Thymus (tissue), 11 donors: ENCODE measurements around the gene CELF4. TPM values are rescaled to one million over a fixed set of nuclear protein-coding genes. Genes with fewer than 3 reads are reported as not detected.

ENCODE experiments used
- DNase-seq, 9 donors: peaks; one replicate each; pipeline ENCODE4 v3.0.0-alpha.2; 2013; ENCODE audit warnings: low spot score in 9 of 9, low read depth in 6 of 9, missing footprints in 1 of 9
- H3K27ac ChIP-seq, 2 donors: one replicate each; pipeline ENCODE4 v1.5.1; 2013; ENCODE audit warnings: control low read depth in 1 of 2, low read depth in 1 of 2, low read length in 1 of 2, mild to moderate bottlenecking in 1 of 2, moderate library complexity in 1 of 2
- H3K27me3 ChIP-seq, 2 donors: one replicate each; pipeline ENCODE4 v1.5.1; 2013; ENCODE audit warnings: low read length in 1 of 2; ENCODE audit not compliant: control insufficient read depth in 2 of 2, insufficient read depth in 1 of 2
- H3K36me3 ChIP-seq, 2 donors: one replicate each; pipeline ENCODE4 v1.5.1; 2013; ENCODE audit warnings: low read length in 1 of 2, mild to moderate bottlenecking in 1 of 2, moderate library complexity in 1 of 2; ENCODE audit not compliant: control insufficient read depth in 2 of 2, insufficient read depth in 2 of 2
- H3K4me1 ChIP-seq, 2 donors: one replicate each; pipeline ENCODE4 v1.5.1; 2013; ENCODE audit warnings: low read length in 2 of 2; ENCODE audit not compliant: control insufficient read depth in 2 of 2, insufficient read depth in 2 of 2
- H3K4me3 ChIP-seq, 2 donors: one replicate each; pipeline ENCODE4 v1.5.1; 2013; ENCODE audit warnings: low read length in 2 of 2, control low read depth in 1 of 2, mild to moderate bottlenecking in 1 of 2
- H3K9me3 ChIP-seq, 2 donors: one replicate each; pipeline ENCODE4 v1.5.1; 2013; ENCODE audit warnings: low read length in 1 of 2, mild to moderate bottlenecking in 1 of 2; ENCODE audit not compliant: control insufficient read depth in 2 of 2, insufficient read depth in 1 of 2
- WGBS: extraction: QIAGEN DNeasy Blood & Tissue Kit; methylation state at CpG from one replicate; pipeline ENCODE4 v1.1.7; 2013; 5-methylcytosine and 5-hydroxymethylcytosine counted together
- polyA plus RNA-seq: library from polyadenylated mRNA; stranded (reverse); fragments of 200-250 nt; gene quantifications from one replicate; pipeline ENCODE4 v1.2.3, GENCODE V29; 2013
- total RNA-seq: library from RNA; stranded (reverse); fragments of 120-200 nt; gene quantifications from one replicate; pipeline ENCODE4 v1.2.4, GENCODE V29; 2013
- donor health status: healthy.

The CELF4 gene
- total and polyA plus RNA-seq, 2 donors, result 0.05 to 0.39 TPM

- Histone ChIP-seq H3K27me3 (peaks cover 11 to 50% of the 10 kb centered on the region in 2 donors), H3K27ac (no peak overlapping the region), H3K4me3 (no peak overlapping the region), H3K4me1 (peaks cover 2 to 4% of the 10 kb centered on the region in 2 donors), H3K36me3 (no peaks in the 10 kb centered on the region), H3K9me3 (no peaks in the 10 kb centered on the region)
- WGBS, result 91% methylated on average over 3 of the region's 3 CpGs
- no peak for DNase-seq
These were observed 172.9 kb downstream of the CELF4 start for GRCh38 chr18:37392648-37393047.

GRCh38 chr18:37391698-37392548, 173.7 kb downstream of the CELF4 start:
- Histone ChIP-seq H3K4me1 (peaks cover 2 to 4% of the 10 kb centered on the region in 2 donors), H3K27me3 (peaks cover 11 to 50% of the 10 kb centered on the region in 2 donors), H3K4me3 (no peak overlapping the region), H3K9me3 (no peaks in the 10 kb centered on the region), H3K27ac (no peak overlapping the region), H3K36me3 (no peaks in the 10 kb centered on the region)
- 83% methylated on average over 16 of the region's 16 CpGs for WGBS
- DNase-seq, result no peak

GRCh38 chr18:37391156-37391555, 174.4 kb downstream of the CELF4 start:
- 97% methylated on average over 4 of the region's 4 CpGs for WGBS

GRCh38 chr18:37390687-37391086, 174.9 kb downstream of the CELF4 start:
- H3K4me1 ChIP-seq, result peaks cover 2 to 4% of the 10 kb centered on the region in 2 donors
- H3K27me3 ChIP-seq, result peaks cover 11 to 49% of the 10 kb centered on the region in 2 donors
- H3K27ac ChIP-seq, result no peak overlapping the region
- DNase-seq, result no peak
- H3K36me3 ChIP-seq, result no peaks in the 10 kb centered on the region
- H3K9me3 ChIP-seq, result no peaks in the 10 kb centered on the region
- WGBS, result 90% methylated on average over 11 of the region's 11 CpGs
- H3K4me3 ChIP-seq, result no peak overlapping the region

More at GRCh38 chr18:37391156-37391555, 174.4 kb downstream of the CELF4 start:
- DNase-seq, result no peak
- Histone ChIP-seq H3K27me3 (peaks cover 11 to 52% of the 10 kb centered on the region in 2 donors), H3K27ac (no peak overlapping the region), H3K4me1 (peaks cover 2 to 4% of the 10 kb centered on the region in 2 donors), H3K9me3 (no peaks in the 10 kb centered on the region), H3K4me3 (no peak overlapping the region), H3K36me3 (no peaks in the 10 kb centered on the region)

DNA sequence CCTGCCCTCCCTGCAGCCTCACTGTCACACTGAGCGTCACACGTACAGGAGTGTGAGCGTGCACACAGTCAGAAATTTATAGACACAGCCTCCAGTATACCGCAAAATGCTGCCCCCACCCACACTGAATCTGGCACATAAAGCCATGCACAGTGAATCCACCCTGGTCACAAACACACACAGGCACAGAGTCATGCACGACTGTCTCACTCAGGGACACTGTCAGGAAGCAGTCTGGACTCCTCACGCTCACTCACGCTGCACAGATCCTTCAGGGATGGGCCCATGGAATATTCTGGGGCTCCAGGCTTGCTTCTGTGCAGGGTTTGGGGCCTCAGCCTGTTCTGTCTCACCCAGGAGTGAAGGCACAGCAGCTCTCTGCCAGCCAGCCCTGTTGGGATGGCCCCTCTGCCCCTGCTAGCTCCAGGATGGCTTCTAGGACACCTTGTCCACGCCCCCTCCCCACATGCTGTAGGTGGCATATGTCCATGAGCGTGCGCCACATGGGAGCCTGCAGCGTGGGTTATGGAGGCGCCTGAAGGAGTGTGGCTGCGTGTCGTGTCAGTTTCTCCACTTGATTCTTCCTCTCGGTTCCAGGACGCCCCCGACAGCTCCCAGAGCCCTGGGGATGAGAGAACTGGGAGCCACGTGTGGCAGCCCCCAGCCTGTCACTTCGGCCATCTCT, 175.8 kb downstream of the CELF4 start:
- Histone ChIP-seq H3K4me3 (no peak overlapping the region), H3K36me3 (no peaks in the 10 kb centered on the region), H3K4me1 (peaks cover 2 to 4% of the 10 kb centered on the region in 2 donors), H3K27ac (no peak overlapping the region), H3K9me3 (no peaks in the 10 kb centered on the region), H3K27me3 (peaks cover 11 to 40% of the 10 kb centered on the region in 2 donors)
- DNase-seq, result no peak
- WGBS, result 97% methylated on average over 19 of the region's 19 CpGs

- H3K27ac ChIP-seq, result no peak overlapping the region
- H3K36me3 ChIP-seq, result no peaks in the 10 kb centered on the region
- no peaks in the 10 kb centered on the region for H3K9me3 ChIP-seq
- DNase-seq, result no peak
- H3K27me3 ChIP-seq, result peaks cover 8 to 40% of the 10 kb centered on the region in 2 donors
- H3K4me3 ChIP-seq, result no peak overlapping the region
- WGBS, result 75% methylated on average over 5 of the region's 5 CpGs
- peaks cover 2 to 4% of the 10 kb centered on the region in 2 donors for H3K4me1 ChIP-seq
These were observed 176.6 kb downstream of the CELF4 start for GRCh38 chr18:37389041-37389440.

DNA sequence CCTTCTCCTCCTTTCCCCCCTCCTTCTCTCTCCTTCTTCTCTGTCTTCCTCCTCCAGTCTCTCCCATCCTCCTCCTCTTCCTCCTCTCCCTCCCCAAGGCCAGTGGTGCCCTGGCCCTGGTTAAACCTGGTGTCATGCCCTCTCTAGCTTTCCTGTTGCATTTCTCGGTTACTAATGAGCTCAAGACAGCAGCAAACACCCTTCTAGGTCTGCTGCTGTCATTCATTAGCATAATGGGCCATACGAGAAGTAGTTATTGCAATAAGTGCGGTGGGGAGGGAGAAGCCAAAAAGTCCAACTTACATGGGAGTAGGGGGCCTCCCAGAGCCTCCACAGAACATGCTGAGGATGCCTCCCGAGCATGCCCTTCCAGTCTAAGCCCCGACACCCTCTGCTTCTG, 177.2 kb downstream of the CELF4 start:
- Histone ChIP-seq H3K27me3 (peaks cover 2 to 38% of the 10 kb centered on the region in 2 donors), H3K4me1 (peaks cover 0 to 2% of the 10 kb centered on the region in 2 donors), H3K4me3 (no peak overlapping the region), H3K27ac (no peak overlapping the region), H3K9me3 (no peaks in the 10 kb centered on the region), H3K36me3 (no peaks in the 10 kb centered on the region)
- WGBS, result 73% methylated on average over 5 of the region's 5 CpGs
- DNase-seq, result no peak

DNA sequence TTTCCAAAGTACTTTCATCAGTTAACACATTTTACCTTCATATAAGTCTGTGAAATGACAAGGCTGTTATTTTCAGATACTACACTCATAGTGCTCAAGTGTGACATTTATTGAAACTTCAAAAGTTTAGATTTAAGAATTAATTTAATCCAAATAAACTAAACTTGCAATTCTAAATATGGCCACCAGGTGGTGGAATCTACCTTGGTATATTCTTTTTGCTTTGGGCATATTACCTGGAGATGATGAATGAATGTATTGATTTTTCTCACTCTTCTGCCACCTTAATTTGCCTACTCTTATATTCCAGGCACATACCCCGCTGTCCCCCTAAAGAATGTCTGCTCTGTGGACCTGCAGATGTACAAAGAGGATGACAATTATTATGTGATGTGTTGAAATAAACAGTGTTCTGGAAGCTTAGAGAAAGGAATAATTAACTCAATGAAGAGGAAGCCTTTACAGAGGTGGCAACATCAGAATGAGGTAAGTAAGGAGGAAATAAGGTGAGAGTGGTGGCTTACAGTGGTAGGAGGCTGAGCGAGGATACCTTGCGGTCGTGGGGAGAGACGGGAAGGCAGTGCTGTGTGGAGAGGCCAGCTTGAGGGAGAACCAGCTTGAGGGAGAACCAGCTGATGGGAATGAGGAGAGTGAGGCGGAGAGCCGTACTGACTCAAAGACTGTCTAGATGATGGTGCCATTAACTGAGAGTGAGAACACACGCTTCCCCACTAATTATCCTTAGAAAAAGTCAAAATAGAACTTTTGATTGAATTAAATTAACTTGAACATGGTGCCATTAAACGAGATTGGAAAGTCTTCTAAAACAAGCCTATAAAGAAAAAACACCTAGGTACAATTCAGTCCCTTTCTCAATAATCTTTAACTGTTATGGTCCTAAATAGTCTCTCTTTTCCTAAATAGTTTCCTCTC, 179.5 kb downstream of the CELF4 start:
- peaks cover 0 to 19% of the 10 kb centered on the region in 2 donors for H3K27me3 ChIP-seq
- H3K9me3 ChIP-seq, result no peaks in the 10 kb centered on the region
- no peak overlapping the region for H3K27ac ChIP-seq
- WGBS, result 85% methylated on average over 9 of the region's 9 CpGs
- DNase-seq, result peak in 7 of 9 donors; percentile 8 to 59 (median 34)
- H3K4me1 ChIP-seq, result no peaks in the 10 kb centered on the region
- no peak overlapping the region for H3K4me3 ChIP-seq
- no peaks in the 10 kb centered on the region for H3K36me3 ChIP-seq
